CD8-positive, alpha-beta memory T cell (primary cell): ENCODE results near the gene UNK. TPM values are rescaled to one million over a fixed set of nuclear protein-coding genes. Genes with fewer than 3 reads are reported as not detected.

Experiments
- CTCF ChIA-PET: fragments of 350-600 bp; sonication (Branson Sonifier 250); formaldehyde crosslinking; loops from one replicate; lab custom pipeline; 2021; ENCODE audit warnings: antibody characterized with exemption; lab: Charles Lee
- POLR2A ChIA-PET: fragments of 350-600 bp; sonication (Branson Sonifier 250); formaldehyde crosslinking; loops from one replicate; lab custom pipeline; 2021; ENCODE audit warnings: antibody characterized with exemption; lab: Charles Lee
- DNase-seq, 5 donors: peaks; one replicate each; pipeline versions ENCODE4 v3.0.0 to v3.0.0-alpha.2; 2020 to 2022; ENCODE audit warnings: mixed read lengths in 1 of 5
- H3K27ac ChIP-seq: one replicate; pipeline ENCODE4 v1.7.0; 2013; ENCODE audit warnings: low read depth, mild to moderate bottlenecking, low read length, moderate library complexity
- H3K27me3 ChIP-seq: 2 replicates; pipeline ENCODE4 v1.7.0; 2013; ENCODE audit warnings: low read length, mild to moderate bottlenecking; ENCODE audit not compliant: insufficient read depth, poor library complexity, severe bottlenecking
- H3K36me3 ChIP-seq: 2 replicates; pipeline ENCODE4 v1.7.0; 2013; ENCODE audit warnings: mild to moderate bottlenecking, low read length, moderate library complexity; ENCODE audit not compliant: insufficient read depth
- H3K4me1 ChIP-seq: 2 replicates; pipeline ENCODE4 v1.7.0; 2013; ENCODE audit warnings: mild to moderate bottlenecking, low read length, moderate library complexity; ENCODE audit not compliant: insufficient read depth
- H3K4me3 ChIP-seq: 2 replicates; pipeline ENCODE4 v1.7.0; 2013; ENCODE audit warnings: mild to moderate bottlenecking, low read length
- H3K9me3 ChIP-seq: 2 replicates; pipeline ENCODE4 v1.7.0; 2013; ENCODE audit warnings: mild to moderate bottlenecking, low read length
- H3K27ac Mint-ChIP-seq, 8 donors: one replicate each; pipeline ENCODE4 v1.8.0; 2020 to 2021; ENCODE audit warnings: mixed read lengths in 8 of 8, mild to moderate bottlenecking in 6 of 8, inconsistent platforms in 3 of 8, moderate library complexity in 3 of 8
- H3K27me3 Mint-ChIP-seq, 2 donors: one replicate each; pipeline ENCODE4 v1.8.0; 2020 to 2021; ENCODE audit warnings: mixed read lengths in 2 of 2, mild to moderate bottlenecking in 1 of 2, moderate library complexity in 1 of 2
- H3K36me3 Mint-ChIP-seq, 3 donors: one replicate each; pipeline ENCODE4 v1.8.0; 2020 to 2021; ENCODE audit warnings: mixed read lengths in 3 of 3, inconsistent platforms in 1 of 3, mild to moderate bottlenecking in 1 of 3
- H3K4me1 Mint-ChIP-seq, 3 donors: one replicate each; pipeline ENCODE4 v1.8.0; 2020 to 2021; ENCODE audit warnings: mixed read lengths in 3 of 3, inconsistent platforms in 1 of 3, mild to moderate bottlenecking in 1 of 3
- H3K4me3 Mint-ChIP-seq, 7 donors: one replicate each; pipeline ENCODE4 v1.8.0; 2020 to 2021; ENCODE audit warnings: mixed read lengths in 7 of 7, mild to moderate bottlenecking in 6 of 7, moderate library complexity in 4 of 7, inconsistent platforms in 2 of 7
- H3K9me3 Mint-ChIP-seq, 5 donors: one replicate each; pipeline ENCODE4 v1.8.0; 2020 to 2022; ENCODE audit warnings: mixed read lengths in 5 of 5, mild to moderate bottlenecking in 3 of 5, moderate library complexity in 2 of 5, inconsistent platforms in 1 of 5
- polyA plus RNA-seq: library from polyadenylated mRNA; unstranded; fragments of 300-500 nt; fragmentation: Illumina TruSeq; gene quantifications from one replicate; pipeline ENCODE4 v1.2.3, GENCODE V29; 2021
- total RNA-seq, 2 experiments: library from RNA; stranded (reverse); gene quantifications; one replicate each; pipeline ENCODE4 v1.2.3, GENCODE V29; 2021

Gene UNK
- total and polyA plus RNA-seq, 3 experiments from 2014 or later, result 24.4 to 32.8 (median 29.3) TPM

DNA sequence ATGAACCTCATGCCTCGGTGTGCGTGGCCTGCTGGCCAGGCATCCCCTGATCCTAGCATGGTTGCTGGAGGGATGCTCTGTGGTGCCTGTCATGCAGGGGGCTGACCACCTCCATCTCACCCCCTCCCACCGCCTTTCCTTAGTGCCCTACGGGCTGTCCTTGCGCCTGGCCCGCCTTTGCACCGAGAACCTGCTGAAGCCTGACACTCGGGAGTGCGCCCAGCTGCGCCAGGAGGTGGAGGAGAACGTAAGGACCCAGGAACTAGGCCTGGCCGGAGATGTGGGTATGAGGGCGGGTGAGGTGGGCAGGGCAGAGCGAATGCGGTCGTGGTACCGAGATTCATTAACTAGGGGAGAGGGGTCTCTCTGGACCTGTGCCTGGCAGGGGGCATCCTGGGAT is 44.4 kb upstream of the UNK start:
- H3K36me3 ChIP-seq, result no peaks in the 10 kb centered on the region
- Mint-ChIP-seq H3K9me3 (no peaks in the 10 kb centered on the region), H3K36me3 (no peaks in the 10 kb centered on the region), H3K4me1 (peaks cover 0 to 4% (median 0%) of the 10 kb centered on the region in 3 donors), H3K27me3 (no peaks in the 10 kb centered on the region), H3K27ac (no peak overlapping the region), H3K4me3 (no peak overlapping the region)
- ChIA-PET POLR2A (no interaction called here), CTCF (interaction anchor here (1.1 kb wide), 1 partner anchor 87 kb away, joined by 3 read pairs; no protein-coding TSS in a partner anchor)
- no peak overlapping the region for H3K27ac ChIP-seq
- no peak for DNase-seq
- no peaks in the 10 kb centered on the region for H3K27me3 ChIP-seq
- H3K4me3 ChIP-seq, result no peak overlapping the region
- no peaks in the 10 kb centered on the region for H3K4me1 ChIP-seq
- H3K9me3 ChIP-seq, result no peaks in the 10 kb centered on the region

DNA sequence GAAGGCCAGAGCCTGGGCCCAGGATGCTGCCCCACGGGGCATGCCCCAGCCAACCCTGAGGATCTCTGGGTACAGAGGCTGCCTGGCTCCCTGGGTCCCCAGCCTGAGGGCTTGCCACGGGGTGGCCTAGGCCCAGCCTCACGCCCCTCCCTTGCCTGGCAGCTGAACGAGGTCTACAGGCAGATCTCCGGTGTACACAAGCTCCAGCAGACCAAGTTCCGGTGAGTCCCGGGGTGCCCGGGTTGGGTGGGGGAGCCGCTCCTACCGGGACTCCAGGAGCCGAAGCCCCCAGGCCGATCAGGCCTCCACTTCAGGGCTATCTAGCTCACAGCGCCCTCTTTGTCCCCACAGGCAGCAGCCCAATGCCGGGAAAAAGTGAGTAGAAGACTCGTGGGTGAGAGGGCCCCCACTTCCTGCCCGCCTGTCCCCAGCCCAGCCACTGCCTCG is 44.0 kb upstream of the UNK start:
- H3K27ac ChIP-seq, result no peak overlapping the region
- H3K9me3 ChIP-seq, result no peaks in the 10 kb centered on the region
- Mint-ChIP-seq H3K4me3 (no peak overlapping the region), H3K36me3 (no peaks in the 10 kb centered on the region), H3K9me3 (no peaks in the 10 kb centered on the region), H3K4me1 (peaks cover 0 to 2% (median 0%) of the 10 kb centered on the region in 3 donors), H3K27me3 (no peaks in the 10 kb centered on the region), H3K27ac (no peak overlapping the region)
- H3K4me1 ChIP-seq, result no peaks in the 10 kb centered on the region
- POLR2A ChIA-PET, result no interaction called here
- no peaks in the 10 kb centered on the region for H3K27me3 ChIP-seq
- no peak overlapping the region for H3K4me3 ChIP-seq
- no peak for DNase-seq
- H3K36me3 ChIP-seq, result no peaks in the 10 kb centered on the region
- CTCF ChIA-PET, result no interaction called here

DNA sequence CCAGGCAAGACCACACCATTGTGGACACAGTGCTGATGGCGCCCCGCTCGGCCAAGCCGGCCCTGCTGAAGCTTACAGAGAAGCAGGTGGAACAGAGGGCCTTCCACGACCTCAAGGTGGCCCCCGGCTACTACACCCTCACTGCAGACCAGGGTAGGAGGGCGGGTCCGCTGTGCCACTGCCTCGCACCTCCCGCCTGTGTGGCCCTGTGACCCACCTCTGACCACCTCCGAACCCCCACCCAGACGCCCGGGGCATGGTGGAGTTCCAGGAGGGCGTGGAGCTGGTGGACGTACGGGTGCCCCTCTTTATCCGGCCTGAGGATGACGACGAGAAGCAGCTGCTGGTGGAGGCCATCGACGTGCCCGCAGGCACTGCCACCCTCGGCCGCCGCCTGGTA is 42.3 kb upstream of the UNK start:
- Mint-ChIP-seq H3K4me1 (no peaks in the 10 kb centered on the region), H3K9me3 (no peaks in the 10 kb centered on the region), H3K4me3 (no peak overlapping the region), H3K27ac (no peak overlapping the region), H3K36me3 (no peaks in the 10 kb centered on the region), H3K27me3 (no peaks in the 10 kb centered on the region)
- Histone ChIP-seq H3K4me1 (no peaks in the 10 kb centered on the region), H3K27ac (no peak overlapping the region), H3K27me3 (no peaks in the 10 kb centered on the region), H3K4me3 (no peak overlapping the region), H3K9me3 (no peaks in the 10 kb centered on the region), H3K36me3 (no peaks in the 10 kb centered on the region)
- no peak for DNase-seq
- POLR2A ChIA-PET, result no interaction called here
- CTCF ChIA-PET, result interaction anchor here (1.2 kb wide), 1 partner anchor 109 kb away, joined by 4 read pairs; the partner anchor contains the start of gene SMIM5

DNA sequence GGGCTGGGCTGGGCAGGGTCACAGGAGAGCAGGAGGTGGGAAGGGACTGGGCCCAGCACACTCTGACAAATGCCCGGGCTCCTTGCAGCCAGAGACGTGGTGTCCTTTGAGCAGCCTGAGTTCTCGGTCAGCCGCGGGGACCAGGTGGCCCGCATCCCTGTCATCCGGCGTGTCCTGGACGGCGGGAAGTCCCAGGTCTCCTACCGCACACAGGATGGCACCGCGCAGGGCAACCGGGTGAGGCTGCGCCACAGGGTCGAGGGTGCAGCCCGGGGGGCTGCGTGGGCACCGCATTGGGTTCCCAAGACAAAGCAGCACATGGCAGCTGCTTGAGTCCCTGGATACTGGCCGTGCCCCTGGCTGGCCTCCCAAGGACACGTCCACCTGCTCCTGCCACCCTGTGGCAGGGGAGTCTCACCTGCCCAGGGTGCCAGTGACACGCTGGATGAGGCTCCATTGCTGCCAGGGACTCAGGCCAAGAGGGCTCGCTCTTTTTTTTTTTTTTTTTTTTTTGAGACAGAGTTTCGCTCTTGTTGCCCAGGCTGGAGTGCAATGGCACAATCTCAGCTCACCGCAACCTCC is 40.9 kb upstream of the UNK start:
- Histone ChIP-seq H3K9me3 (no peaks in the 10 kb centered on the region), H3K4me3 (no peak overlapping the region), H3K36me3 (no peaks in the 10 kb centered on the region), H3K27ac (no peak overlapping the region), H3K4me1 (no peaks in the 10 kb centered on the region), H3K27me3 (no peaks in the 10 kb centered on the region)
- Mint-ChIP-seq H3K36me3 (no peaks in the 10 kb centered on the region), H3K4me3 (no peak overlapping the region), H3K27me3 (peaks cover 0 to 4% of the 10 kb centered on the region in 2 donors), H3K4me1 (peaks cover 3 to 5% (median 5%) of the 10 kb centered on the region in 3 donors), H3K27ac (no peak overlapping the region), H3K9me3 (no peaks in the 10 kb centered on the region)
- POLR2A ChIA-PET, result no interaction called here
- no peak for DNase-seq
- CTCF ChIA-PET, result interaction anchor here (0.8 to 8.4 kb wide), 2 partner anchors 10 to 111 kb away, joined by 3 to 181 read pairs; partner anchors contain the start of gene SMIM5

DNA sequence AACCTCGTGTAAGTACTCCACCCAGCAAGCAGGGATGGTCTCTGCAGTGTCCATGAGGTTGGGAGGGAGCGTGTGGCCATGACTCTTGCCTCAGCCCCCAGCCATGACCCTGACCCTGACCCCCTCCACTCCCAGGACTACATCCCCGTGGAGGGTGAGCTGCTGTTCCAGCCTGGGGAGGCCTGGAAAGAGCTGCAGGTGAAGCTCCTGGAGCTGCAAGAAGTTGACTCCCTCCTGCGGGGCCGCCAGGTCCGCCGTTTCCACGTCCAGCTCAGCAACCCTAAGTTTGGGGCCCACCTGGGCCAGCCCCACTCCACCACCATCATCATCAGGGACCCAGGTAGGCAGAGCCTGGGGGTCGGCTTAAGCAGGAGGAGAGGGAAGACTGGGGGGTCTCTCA is 35.9 kb upstream of the UNK start:
- H3K9me3 Mint-ChIP-seq, result no peaks in the 10 kb centered on the region
- Histone ChIP-seq H3K36me3 (no peaks in the 10 kb centered on the region), H3K27me3 (no peaks in the 10 kb centered on the region), H3K9me3 (no peaks in the 10 kb centered on the region), H3K27ac (no peak overlapping the region), H3K4me3 (no peak overlapping the region), H3K4me1 (peaks cover 9% of the 10 kb centered on the region)
- CTCF ChIA-PET, result interaction anchor here (0.8 to 8.4 kb wide), 33 partner anchors 11 to 479 kb away, joined by 3 to 181 read pairs (median 4); partner anchors contain the start of genes GALK1, ITGB4, RECQL5 and SAP30BP
- H3K4me1 Mint-ChIP-seq, result peaks cover 11 to 17% (median 11%) of the 10 kb centered on the region in 3 donors
- H3K27me3 Mint-ChIP-seq, result peaks cover 0 to 4% of the 10 kb centered on the region in 2 donors
- no peaks in the 10 kb centered on the region for H3K36me3 Mint-ChIP-seq
- no peak overlapping the region for H3K27ac Mint-ChIP-seq
- H3K4me3 Mint-ChIP-seq, result no peak overlapping the region
- no peak for DNase-seq
- POLR2A ChIA-PET, result no interaction called here

DNA sequence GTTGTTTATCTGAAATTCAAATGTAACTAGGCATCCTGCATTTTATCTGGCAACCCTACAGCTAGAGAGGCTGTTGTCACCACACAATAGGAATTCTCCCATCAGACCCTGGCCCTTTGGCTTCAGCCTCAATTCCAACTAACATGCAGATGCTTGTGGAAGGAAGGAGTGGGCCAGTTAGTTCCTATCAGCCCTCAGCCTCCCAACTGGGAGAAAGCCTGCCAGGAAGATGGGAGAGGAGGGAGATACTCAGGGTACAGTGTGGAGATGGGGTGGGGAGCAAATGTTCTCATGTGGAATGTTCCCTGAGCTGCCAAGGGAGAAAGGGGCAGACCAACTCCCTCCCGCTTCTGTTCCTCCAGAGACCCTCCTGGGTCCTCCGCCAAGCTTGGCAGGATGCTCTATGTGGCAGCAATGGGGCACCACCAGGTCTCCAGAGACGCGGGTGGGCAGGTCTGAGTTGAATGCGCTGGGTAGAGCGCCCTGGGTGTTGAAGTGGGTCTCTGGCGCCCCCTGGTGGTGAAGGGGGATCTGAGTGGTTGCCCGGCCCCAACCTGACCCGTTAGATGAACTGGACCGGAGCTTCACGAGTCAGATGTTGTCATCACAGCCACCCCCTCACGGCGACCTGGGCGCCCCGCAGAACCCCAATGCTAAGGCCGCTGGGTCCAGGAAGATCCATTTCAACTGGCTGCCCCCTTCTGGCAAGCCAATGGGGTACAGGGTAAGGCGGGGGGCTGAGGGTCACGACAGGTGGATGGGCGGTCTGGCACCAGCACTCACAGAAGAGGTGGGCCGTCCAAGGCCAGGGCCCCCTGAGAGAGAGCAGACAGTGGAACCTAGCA is 34.8 kb upstream of the UNK start:
- Histone ChIP-seq H3K4me1 (peaks cover 17% of the 10 kb centered on the region), H3K27me3 (no peaks in the 10 kb centered on the region), H3K27ac (no peak overlapping the region), H3K36me3 (no peaks in the 10 kb centered on the region), H3K4me3 (no peak overlapping the region), H3K9me3 (no peaks in the 10 kb centered on the region)
- POLR2A ChIA-PET, result interaction anchor here (0.6 kb wide), 2 partner anchors 35 to 481 kb away, joined by 3 to 6 read pairs; partner anchors contain the start of gene UNK
- Mint-ChIP-seq H3K27me3 (peaks cover 0 to 4% of the 10 kb centered on the region in 2 donors), H3K27ac (no peak overlapping the region), H3K36me3 (no peaks in the 10 kb centered on the region), H3K4me1 (peaks cover 13 to 21% (median 14%) of the 10 kb centered on the region in 3 donors), H3K4me3 (peak overlapping the region in 4 of 7 donors; percentile 0 to 40 (median 24)), H3K9me3 (no peaks in the 10 kb centered on the region)
- CTCF ChIA-PET, result interaction anchor here (0.6 to 8.4 kb wide), 35 partner anchors 12 to 323 kb away, joined by 3 to 181 read pairs (median 4); partner anchors contain the start of genes GALK1, ITGB4, RECQL5 and SAP30BP
- peak; percentile 76 to 89 (median 83) for DNase-seq

DNA sequence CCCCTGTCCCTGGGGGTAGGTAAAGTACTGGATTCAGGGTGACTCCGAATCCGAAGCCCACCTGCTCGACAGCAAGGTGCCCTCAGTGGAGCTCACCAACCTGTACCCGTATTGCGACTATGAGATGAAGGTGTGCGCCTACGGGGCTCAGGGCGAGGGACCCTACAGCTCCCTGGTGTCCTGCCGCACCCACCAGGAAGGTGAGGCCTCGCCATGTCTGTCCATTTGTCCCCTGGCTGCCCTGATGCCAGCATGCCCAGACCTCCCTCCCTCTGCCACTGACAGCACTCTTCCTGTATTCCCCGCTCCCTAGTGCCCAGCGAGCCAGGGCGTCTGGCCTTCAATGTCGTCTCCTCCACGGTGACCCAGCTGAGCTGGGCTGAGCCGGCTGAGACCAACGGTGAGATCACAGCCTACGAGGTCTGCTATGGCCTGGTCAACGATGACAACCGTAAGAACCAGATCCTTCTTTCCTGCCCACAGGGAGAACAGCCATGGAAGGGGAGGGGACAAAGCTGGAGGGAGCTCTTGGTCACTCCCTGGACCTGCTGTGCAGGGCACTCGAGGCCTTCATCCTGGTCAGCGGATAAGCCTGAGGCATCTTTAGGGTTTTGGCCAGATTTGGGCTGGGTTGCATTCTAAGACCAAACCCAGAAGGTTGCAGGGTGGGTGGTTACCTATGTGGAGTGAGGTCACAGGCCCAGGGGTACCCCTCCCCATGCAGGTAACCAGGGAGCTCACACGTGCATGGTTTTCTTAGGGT is 33.8 kb upstream of the UNK start:
- peaks cover 15 to 24% (median 16%) of the 10 kb centered on the region in 3 donors for H3K4me1 Mint-ChIP-seq
- Histone ChIP-seq H3K4me1 (peaks cover 17% of the 10 kb centered on the region), H3K36me3 (no peaks in the 10 kb centered on the region), H3K27me3 (no peaks in the 10 kb centered on the region), H3K4me3 (no peak overlapping the region), H3K27ac (no peak overlapping the region), H3K9me3 (no peaks in the 10 kb centered on the region)
- H3K27me3 Mint-ChIP-seq, result peaks cover 0 to 4% of the 10 kb centered on the region in 2 donors
- H3K4me3 Mint-ChIP-seq, result no peak overlapping the region
- POLR2A ChIA-PET, result no interaction called here
- peak overlapping the region in 2 of 8 donors; percentile 60 to 73 for H3K27ac Mint-ChIP-seq
- no peaks in the 10 kb centered on the region for H3K36me3 Mint-ChIP-seq
- no peaks in the 10 kb centered on the region for H3K9me3 Mint-ChIP-seq
- CTCF ChIA-PET, result interaction anchor here (0.9 to 8.4 kb wide), 15 partner anchors 13 to 324 kb away, joined by 3 to 181 read pairs (median 5); partner anchors contain the start of genes GALK1, RECQL5, SAP30BP and SMIM5
- DNase-seq, result no peak
